Measurements from ENCODE around the gene CHCHD2. TPM values are rescaled to one million over a fixed set of nuclear protein-coding genes. Genes with fewer than 3 reads are reported as not detected.

Gene CHCHD2
- total and polyA plus RNA-seq, 2 of the 13 experiments (the other 11 are each of a cell fraction or from before 2014, with no cell fraction given) = 330 to 572 TPM

- TF ChIP-seq MAX (IDR thresholded peaks at IDR 0.05) (peak; percentile 80), ZNF501 (CRISPR knock-in tag; IDR thresholded peaks at IDR 0.05) (peak; percentile 89), CREM (IDR thresholded peaks at IDR 0.05) (peak; percentile 84), CREM (CRISPR knock-in tag; IDR thresholded peaks at IDR 0.05) (no peak), ISX (CRISPR knock-in tag; conservative IDR thresholded peaks at IDR 0.05) (no peak), UBTF (CRISPR knock-in tag; IDR thresholded peaks at IDR 0.05) (peak; percentile 81), PRDM10 (CRISPR knock-in tag; IDR thresholded peaks at IDR 0.05; ENCODE audit: low read depth) (peak; percentile 74), ZNF318 (CRISPR knock-in tag; IDR thresholded peaks at IDR 0.05) (no peak), ZBTB1 (CRISPR knock-in tag; IDR thresholded peaks at IDR 0.05; ENCODE audit: borderline replicate concordance) (no peak), KLF11 (CRISPR knock-in tag; IDR thresholded peaks at IDR 0.05) (no peak), ZNF710 (CRISPR knock-in tag; IDR thresholded peaks at IDR 0.05; ENCODE audit: borderline replicate concordance) (no peak)
Measured at GRCh38 chr7:56106108-56107073, at the start of gene CHCHD2 (continued).

All from HepG2 (cell line).